Measurements from ENCODE around the gene DR1. TPM values are rescaled to one million over a fixed set of nuclear protein-coding genes. Genes with fewer than 3 reads are reported as not detected.

Gene DR1
- total and polyA plus RNA-seq, 2 of the 8 experiments (the other 6 are each of a cell fraction or from before 2014, with no cell fraction given) = 13.1 to 62.3 TPM

- TF ChIP-seq, protein P1, sequence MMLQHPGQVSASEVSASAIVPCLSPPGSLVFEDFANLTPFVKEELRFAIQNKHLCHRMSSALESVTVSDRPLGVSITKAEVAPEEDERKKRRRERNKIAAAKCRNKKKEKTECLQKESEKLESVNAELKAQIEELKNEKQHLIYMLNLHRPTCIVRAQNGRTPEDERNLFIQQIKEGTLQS (IDR thresholded peaks at IDR 0.05; ENCODE audit: insufficient read depth, low read depth, low read length) = no peak
- TF ChIP-seq CTCF (IDR thresholded peaks at IDR 0.05; ENCODE audit: control extremely low read depth in 1 of 3, insufficient read depth in 1 of 3, low read depth in 1 of 3, low read length in 3 of 3) (no peak), BCL11A (IDR thresholded peaks at IDR 0.05; ENCODE audit: low read depth in 2 of 2, low read length in 2 of 2) (no peak)
These were observed 7.6 kb downstream of the DR1 start (continued) for GRCh38 chr1:93353286-93353685.
